Hematopoietic multipotent progenitor cell (in vitro differentiated cells): ENCODE results near the gene PGRMC2. TPM values are rescaled to one million over a fixed set of nuclear protein-coding genes. Genes with fewer than 3 reads are reported as not detected.
"Not testable (repeated sequence)": the region's sequence is repeated elsewhere in the genome, so short reads cannot be mapped to it uniquely, and the experiment has no call there.

Experiments used
- DNase-seq, 3 donors: peaks; one replicate each; pipeline ENCODE4 v3.0.0-alpha.2; 2011 to 2015; ENCODE audit warnings: low read depth in 2 of 3, low spot score in 2 of 3
- total RNA-seq: library from RNA; depleted of rRNA; stranded (reverse); fragments of >200 nt; gene quantifications from one replicate; pipeline ENCODE4 v1.2.3, GENCODE V29; 2012

The PGRMC2 gene
- total RNA-seq, 1 donor, result 4.8 TPM

DNA sequence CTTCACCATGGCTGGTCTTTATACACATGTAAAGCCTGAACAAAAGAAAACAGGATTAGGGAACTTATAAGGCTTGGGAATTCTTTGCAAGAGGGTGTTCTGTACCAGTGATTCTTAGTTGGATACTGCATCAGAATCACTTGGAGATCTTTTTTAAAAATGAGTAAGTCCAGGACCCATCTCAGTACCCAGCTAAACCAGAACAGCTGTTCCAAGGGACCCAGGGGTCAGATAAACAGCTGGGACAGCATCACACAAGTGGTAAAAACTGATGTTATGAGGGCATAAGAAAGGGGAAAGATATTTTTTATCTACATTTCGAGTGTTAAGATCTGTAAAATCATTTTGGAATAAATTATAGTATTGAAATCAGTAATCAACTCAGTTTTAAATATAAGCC, 16.1 kb downstream of the PGRMC2 start:
- DNase-seq, result no peak

DNA sequence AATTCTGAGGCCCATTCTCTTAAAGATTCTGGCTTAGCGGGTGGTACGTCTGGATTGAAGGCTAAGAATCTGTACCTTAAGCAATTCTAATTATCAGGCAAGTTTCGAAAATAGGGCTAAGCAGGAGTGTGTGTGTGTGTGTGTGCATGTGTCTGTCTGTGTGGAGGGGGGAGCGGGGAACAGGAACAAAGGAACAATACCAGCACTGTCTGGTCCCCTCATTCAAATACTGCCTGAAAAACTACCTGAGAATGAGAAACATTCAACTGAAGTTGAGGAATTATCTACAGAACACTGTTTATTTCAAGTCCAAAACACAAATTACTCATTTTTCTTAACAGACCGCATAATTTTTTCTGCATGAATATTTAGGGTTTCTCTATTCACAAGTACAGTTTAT, 18.6 kb downstream of the PGRMC2 start:
- no peak for DNase-seq

DNA sequence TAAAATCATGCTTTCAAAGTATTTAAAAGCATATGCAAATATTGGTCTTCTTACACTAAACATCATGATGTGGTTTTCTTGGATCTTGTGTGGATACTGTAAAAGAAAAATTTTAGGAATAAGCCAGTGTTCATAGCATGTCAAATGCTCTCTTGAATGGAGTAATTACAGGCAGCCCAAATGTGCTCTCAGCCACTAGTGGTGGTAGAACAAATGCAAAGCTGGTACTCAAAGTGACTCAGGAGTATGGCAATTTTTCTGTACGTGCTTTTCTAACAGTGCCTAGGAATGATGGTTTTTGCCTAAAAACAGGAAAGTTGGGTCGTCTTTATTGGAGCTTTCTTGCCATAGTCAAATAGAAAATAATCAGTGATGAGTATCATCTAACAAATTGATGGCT, 19.9 kb downstream of the PGRMC2 start:
- DNase-seq, result no peak

DNA sequence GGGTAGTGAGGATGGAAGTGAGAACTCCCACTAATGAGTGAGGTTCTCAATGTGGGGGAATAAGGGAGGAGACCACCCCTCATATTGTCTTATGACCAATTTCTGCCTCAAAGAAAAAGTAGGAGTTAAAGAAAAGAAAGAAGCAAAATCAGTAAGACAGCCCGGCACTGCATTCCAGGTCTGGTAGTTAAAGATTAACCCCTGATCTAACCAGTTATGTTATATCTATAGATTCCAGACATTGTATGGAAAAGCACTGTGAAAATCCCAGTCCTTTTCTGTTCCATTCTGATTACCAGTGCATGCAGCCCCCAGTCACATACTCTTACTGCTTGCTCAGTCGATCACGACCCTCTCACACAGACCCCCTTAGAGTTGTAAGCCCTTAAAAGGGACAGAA, 20.4 kb downstream of the PGRMC2 start:
- DNase-seq, result not testable (repeated sequence)

DNA sequence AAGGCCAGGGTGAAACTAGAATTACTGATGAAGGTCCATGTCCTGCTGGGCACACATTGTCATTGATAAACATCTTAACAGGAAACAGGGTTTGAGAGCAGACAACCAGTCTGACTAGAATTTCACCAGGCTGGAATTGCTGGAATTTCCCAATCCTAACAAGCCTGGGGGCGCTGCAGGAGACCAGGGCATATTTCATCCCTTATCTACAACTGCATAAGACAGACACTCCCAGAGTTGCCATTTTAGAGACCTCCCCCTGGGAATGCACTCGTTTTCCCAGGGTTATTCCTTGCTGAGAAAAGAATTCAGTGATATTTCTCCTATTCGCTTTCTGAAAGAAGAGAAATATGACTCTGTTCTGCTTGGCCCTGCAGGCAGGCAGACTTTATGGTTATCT, 22.1 kb downstream of the PGRMC2 start:
- not testable (repeated sequence) for DNase-seq

DNA sequence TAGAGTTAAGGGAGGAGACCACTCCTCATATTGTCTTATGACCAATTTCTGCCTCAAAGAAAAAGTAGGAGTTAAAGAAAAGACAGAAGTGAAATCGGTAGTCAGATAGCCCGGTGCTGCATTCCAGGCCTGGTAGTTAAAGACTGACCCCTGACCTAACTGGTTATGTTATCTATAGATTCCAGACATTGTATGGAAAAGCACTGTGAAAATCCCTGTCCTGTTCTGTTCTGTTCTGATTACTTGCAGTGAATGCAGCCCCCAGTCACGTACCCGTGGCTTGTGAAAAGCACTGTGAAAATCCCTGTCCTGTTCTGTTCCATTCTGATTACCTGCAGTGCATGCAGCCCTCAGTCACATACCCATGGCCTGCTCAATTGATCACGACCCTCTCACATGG, 27.7 kb downstream of the PGRMC2 start:
- DNase-seq, result not testable (repeated sequence)

DNA sequence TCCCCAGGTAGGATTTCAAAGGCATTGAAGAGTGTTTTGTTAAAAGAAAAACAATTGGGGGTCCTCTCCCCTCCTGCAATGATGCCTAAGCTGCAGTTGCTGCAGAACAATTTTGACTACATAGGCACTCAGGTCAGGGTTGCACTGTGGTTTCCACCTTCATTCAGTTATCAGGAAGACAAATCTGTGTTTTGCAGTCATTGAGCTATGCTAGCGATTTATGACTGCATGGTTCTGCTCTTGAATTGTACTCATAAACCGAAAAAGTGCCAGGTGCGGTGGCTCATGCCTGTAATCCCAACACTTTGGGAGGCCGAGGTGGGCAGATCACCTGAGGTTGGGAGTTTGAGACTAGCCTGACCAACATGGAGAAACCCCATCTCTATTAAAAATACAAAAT, 29.4 kb downstream of the PGRMC2 start:
- not testable (repeated sequence) for DNase-seq

DNA sequence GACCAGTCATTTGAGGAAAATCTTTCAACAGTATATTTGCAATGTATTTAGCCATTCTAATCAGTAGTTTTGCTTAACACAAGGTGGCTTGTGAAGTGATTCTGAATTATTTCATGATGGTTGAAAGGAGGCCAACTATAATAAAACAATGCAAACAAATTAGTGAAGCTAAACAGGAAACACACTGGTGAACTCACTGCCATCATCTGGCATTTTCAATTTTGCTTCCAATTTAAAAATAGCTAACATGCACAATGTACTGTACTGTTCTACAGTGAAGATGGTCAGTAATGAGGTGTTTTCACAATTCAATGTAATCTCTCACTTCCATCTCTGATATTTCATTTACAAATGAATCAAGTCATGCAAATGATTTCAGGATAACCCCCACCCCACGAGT, 31.1 kb downstream of the PGRMC2 start:
- no peak for DNase-seq

DNA sequence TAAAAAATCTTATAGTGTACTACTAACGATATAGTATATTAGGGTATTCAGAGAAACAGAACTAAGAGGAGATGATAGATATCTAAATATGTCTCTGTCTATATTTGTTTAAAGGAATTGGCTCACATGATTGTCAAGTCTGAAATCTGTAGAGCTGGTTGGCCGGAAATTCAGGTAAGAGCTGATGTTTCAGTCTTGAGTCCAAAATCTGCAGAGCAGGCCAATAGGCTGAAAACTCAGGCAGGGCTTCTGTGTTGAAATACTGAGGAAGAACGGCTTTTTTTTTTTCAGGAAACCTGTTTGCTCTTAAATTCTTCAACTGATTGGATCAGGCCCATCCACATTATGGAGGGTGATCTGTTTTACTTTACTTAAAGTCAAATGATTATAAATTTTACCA, 31.7 kb downstream of the PGRMC2 start:
- DNase-seq, result no peak

DNA sequence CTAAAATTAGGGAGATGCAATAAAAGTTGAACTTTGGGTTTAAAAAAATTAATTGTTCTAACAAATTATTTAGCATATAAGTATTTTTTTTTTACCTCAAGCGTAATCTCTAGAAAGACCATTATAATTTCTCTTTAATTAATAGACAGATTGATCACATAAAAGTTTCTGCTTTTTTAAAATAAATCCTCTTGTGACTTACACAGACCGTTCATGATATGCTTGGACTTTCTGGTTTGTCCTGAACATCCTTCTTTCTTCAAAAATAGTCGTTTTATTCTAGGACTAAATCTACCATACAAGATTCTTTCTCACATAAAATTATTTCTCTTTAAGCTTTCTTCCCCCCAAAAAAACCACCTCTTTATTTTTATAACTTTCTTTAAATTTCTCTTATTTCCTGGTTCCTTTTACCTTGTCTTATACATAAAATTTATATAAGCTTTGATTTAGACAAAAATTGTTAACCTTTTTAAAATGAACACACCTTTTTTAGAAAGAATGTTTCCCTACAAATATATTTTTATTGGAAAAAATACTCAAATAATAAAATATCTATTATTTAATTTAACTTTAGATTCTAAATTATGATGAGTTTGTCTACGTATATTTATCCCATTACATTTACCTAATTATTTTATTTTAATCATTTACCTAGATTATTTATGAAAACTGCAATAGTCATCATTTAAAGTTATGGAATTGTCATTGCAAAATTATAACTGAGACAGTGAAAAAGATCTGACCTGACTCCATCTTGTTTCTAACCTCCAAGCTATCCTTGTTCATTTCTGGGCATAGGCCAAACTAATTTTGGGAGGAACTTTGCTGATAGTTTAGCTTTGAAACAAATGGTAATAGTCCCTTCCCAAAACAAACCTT, 37.6 kb downstream of the PGRMC2 start:
- DNase-seq, result no peak

DNA sequence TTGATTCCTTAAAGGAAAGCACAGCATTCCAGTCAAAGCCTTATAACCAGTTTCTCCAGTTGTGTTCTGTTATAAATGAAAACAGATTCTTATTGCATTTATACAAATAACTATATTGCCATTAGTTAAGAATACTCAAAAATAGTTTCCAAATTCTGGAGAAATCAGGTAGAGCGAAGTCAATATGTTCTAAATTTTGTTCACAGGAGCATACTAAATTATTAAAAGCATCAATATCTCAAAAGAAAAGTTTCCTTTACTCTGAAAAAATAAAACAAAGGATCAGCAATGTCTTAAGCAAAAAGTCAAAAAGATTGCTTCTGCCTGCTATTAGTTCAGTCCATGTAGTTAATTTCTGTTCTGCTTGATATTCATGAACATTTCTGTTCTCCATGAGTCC, 39.7 kb downstream of the PGRMC2 start:
- DNase-seq, result no peak

DNA sequence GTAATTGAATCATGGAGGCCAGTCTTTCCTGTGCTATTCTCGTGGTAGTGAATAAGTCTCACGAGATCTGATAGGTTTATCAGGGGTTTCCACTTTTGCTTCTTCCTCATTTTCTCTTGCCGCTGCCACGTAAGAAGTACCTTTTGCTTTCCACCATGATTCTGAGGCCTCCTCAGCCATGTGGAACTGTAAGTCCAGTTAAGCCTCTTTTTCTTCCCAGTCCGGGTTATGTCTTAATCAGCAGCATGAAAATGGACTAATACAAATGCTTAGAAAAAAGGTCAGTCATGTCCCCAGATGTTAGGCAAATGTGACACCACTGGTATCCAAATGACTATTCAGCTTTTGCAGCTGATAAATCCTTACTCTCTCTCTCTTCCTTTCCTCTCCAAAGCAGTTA, 42.2 kb downstream of the PGRMC2 start:
- not testable (repeated sequence) for DNase-seq

DNA sequence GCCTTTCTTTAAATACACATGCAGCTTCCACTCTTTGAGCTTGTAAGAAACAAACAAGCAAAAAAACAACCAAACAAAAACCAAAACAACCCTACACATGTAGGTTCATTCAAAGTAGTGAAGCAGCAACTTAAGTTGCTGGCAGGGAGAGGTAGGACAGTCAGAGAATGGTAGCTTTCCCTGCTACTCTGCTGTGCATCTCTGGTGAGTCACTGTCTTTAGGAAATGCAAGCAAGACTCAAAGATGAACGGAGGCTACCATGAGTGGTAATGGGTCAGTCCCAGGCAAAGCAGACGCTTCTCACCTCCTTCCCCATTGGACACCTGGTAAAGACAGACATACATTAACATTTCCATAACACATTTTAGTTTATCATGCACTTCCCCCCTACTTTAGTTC, 43.2 kb downstream of the PGRMC2 start:
- no peak for DNase-seq

DNA sequence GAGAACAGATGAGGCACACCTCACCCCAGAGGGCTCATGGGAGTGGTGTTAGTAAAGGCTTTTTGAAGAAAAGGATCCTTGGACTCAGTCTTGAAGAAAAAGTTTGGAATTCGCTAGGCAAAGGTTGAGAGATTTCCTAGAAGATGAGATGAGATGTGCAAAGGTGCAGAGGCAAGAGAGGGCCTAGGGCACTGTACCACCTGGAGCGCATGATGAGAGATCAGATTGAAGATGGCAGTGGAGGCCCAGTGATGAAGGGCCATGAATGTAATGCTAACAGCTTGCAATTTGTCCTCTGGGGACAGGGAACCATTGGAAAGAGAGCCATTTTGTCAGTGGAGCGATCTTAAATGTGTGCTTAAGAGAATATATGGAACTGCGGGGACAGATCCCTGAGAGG, 45.0 kb downstream of the PGRMC2 start:
- DNase-seq, result no peak

DNA sequence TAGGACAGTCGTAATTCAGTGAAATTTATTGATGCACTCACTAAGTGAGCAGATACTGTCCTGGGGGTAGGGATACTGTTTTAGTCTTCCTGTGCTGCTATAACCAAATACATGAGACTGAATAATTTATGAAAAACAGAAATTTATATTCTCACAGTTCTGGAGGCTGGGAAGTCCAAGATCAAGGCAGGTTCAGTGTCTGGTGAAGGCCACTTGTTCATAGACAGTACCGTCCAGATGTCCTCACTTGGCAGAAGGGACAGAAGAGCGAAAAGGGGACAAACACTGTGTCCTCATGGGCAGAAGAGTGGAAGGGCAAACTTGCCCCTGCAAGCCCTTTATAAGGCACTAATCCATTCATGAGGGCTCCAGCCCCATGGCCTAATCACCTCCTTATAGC, 45.6 kb downstream of the PGRMC2 start:
- no peak for DNase-seq

DNA sequence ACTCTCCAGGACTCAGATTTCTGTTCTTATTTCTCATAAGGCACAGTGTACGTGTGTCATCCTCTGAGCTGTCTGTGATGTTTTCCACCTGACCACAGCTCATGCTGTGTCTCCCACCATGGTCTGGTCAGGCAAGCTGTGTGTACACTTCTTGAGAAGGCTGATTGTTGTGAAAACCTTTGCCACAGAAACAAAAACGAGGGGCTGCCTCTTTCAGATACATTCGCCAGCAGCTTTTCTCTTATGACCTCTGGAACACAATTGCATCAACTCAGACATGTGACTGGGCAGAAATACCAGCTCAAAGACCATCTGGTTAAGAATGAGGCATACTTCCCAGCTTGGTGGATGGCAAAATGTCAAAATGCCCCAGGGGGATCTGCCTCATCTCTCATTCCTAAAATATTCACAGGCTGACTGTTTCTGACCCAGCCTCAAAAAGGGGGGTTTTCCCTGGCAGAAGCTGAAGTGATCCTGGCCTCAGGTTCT, 46.1 kb downstream of the PGRMC2 start:
- no peak for DNase-seq

DNA sequence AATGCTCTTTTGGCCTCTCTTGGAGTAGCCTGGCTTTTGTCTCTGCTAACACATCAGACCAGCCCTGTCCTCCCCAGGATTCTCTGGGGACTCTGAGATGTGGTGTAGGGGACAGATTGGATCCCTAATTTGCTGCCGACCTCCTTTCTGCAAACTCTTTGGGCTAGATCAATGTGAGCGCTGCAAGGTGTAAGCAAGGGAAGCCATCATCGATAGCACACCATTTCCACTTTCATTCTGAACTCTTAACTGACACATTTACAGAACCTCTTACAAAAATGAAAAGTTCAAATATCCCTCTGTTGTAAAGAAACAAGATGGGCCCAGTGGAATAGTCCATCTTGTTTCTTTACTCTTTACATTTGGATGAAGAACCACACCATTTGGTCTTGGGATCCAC, 46.6 kb downstream of the PGRMC2 start:
- no peak for DNase-seq

DNA sequence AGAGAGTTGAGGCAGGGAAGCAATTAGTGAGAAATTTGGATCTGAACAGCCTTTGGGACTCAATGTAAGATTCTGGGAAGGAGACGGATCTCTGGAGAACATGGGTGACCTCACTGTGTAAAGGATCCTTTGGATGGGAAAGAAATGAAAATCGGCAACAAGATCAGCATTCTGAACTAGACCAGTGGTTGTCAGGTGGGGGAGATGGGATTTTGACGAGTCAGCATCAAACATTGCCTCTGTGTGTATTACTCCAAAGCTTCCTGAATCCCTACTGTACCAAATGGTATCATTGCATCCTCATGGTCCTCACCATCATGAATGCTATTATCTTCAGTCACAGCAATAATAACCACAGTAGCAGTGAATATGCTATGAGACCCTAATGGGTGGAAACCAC, 52.8 kb downstream of the PGRMC2 start:
- no peak for DNase-seq

DNA sequence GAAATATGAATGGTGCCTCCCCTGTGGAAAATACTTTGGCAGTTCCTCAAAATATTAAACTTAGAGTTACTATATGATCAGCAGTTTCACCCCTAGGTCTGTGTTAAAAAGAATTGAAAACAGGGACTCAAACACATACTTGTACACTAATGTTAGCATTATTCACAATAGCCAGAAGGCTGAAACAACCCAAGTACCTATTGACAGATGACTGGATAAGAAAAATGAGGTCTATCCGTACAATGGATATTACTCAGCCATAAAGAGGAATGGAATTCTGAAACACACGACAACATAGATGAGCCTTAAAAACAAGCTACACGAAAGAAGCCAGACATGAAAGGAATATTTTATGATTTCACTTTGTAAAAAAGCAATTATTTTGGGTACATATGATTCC, 54.9 kb downstream of the PGRMC2 start:
- DNase-seq, result no peak

DNA sequence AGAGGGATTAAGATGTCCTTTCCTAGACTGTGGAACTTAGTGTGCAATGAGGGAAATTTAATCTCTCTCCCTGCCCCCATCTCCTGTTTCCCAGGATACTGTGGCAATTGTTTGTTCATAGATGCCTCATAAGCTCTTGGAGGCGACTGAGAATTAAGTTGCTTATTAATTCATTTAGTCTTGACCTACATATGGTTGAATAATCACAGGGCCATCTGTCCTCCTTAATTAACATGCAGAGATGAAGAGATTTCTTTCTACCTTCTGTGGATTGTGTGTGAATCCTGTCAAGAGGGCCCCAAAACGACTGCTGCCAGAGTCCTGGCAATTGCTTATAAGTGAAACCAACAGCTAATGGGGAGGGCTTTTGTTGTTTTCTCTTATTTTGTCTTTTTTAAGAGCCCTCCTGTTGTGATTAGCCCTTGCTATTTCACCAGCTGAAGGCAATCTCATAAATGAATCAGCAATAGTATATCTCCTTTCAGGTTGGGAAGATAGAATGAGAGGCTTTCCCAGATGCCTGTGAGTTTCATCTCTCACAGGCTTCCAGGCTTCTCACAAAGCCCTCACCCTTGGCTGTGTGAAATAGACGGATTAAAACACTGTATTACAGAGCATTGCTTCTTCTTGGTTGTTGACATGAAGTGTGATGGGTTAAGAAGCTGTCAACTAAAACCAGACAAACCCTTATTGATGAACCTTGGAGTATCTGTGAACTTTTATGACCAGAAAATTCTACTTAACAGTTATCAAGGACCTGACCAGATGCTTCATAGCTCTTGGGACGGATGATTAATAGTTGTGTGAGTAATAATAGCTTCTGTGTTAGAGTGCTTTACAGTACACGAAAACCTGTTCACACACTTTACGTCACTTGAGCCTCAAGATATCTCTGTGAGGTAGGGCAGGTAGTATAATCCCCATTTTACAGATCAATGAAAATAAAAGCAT, 58.5 kb downstream of the PGRMC2 start:
- no peak for DNase-seq

DNA sequence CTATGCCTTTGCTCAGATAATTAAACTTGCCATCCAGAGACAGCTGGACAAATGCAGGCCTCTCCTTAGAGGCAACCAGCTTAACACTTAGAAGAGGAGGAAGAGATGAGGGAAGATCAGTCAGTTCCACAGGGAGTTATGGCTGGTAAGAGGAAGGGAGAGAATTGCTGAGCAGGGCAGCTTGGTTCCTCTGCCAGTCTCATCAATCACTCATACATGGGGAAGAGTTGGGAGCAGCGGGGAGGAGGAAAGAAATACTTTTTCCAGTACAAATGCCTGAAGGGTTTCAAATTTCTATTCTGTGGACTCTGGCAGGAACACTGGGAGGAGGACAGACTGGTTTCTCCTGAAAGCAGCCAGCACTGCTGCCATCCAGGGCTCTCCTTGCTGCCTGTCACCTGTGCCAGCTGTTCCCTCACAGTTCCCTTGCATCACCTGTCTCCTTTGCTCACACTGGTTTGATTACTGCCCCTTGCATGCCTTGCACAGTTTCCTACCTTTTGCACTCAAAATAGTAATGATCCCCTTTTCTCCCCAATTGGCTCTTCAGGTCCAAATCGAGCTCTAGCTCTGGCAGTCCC, 59.5 kb downstream of the PGRMC2 start:
- no peak for DNase-seq
